KMS-11 (cell line): ENCODE results near the gene ATP2A2.
A peak's percentile ranks its signal among the peaks of the same experiment; 100 is the strongest.
"Not testable (repeated sequence)": the region's sequence is repeated elsewhere in the genome, so short reads cannot be mapped to it uniquely, and the experiment has no call there.

ENCODE experiments used
- H2AFZ ChIP-seq: fragments of 200-600 bp; sonication (generic); 2 replicates; pipeline ENCODE4 v1.6.1; 2016; ENCODE audit warnings: antibody characterized with exemption, mixed run types, low read depth
- H3K27ac ChIP-seq: fragments of 200-600 bp; sonication (generic); 2 replicates; pipeline ENCODE4 v1.6.1; 2016; ENCODE audit warnings: mild to moderate bottlenecking, mixed run types
- H3K27me3 ChIP-seq: fragments of 200-600 bp; sonication (generic); 2 replicates; pipeline ENCODE4 v1.6.1; 2017; ENCODE audit warnings: mild to moderate bottlenecking, low read depth, mixed run types, moderate library complexity; ENCODE audit not compliant: insufficient read depth
- H3K36me3 ChIP-seq: fragments of 200-600 bp; sonication (generic); 2 replicates; pipeline ENCODE4 v1.6.1; 2017; ENCODE audit warnings: mild to moderate bottlenecking, mixed run types; ENCODE audit not compliant: insufficient read depth
- H3K4me1 ChIP-seq: fragments of 200-600 bp; sonication (generic); 2 replicates; pipeline ENCODE4 v1.6.1; 2016; ENCODE audit warnings: mild to moderate bottlenecking, low read depth, mixed run types; ENCODE audit not compliant: poor library complexity, severe bottlenecking
- H3K4me2 ChIP-seq: fragments of 200-600 bp; sonication (generic); 2 replicates; pipeline ENCODE4 v1.7.0; 2016; ENCODE audit warnings: mild to moderate bottlenecking, mixed run types
- H3K4me3 ChIP-seq: fragments of 200-600 bp; sonication (generic); IDR thresholded peaks from 2 replicates; pipeline ENCODE4 v1.6.1; 2017; ENCODE audit warnings: low read depth, low read length, mixed read lengths; ENCODE audit not compliant: insufficient read depth
- H3K79me2 ChIP-seq: fragments of 200-600 bp; sonication (generic); 2 replicates; pipeline ENCODE4 v1.6.1; 2016; ENCODE audit warnings: low read depth, mixed run types; ENCODE audit not compliant: insufficient read depth
- H3K9ac ChIP-seq: fragments of 200-600 bp; sonication (generic); 2 replicates; pipeline ENCODE4 v1.6.1; 2016; ENCODE audit warnings: mild to moderate bottlenecking, mixed run types
- H4K20me1 ChIP-seq: fragments of 200-600 bp; sonication (generic); 2 replicates; pipeline ENCODE4 v1.6.1; 2016; ENCODE audit warnings: mild to moderate bottlenecking, mixed run types; ENCODE audit not compliant: insufficient read depth
- CTCF ChIP-seq: fragments of 200-600 bp; sonication (generic); conservative IDR thresholded peaks from 2 replicates; pipeline ENCODE4 v1.6.1; 2017; ENCODE audit warnings: low read depth, mild to moderate bottlenecking, antibody characterized with exemption, low read length, moderate library complexity, mixed read lengths

Gene ATP2A2

GRCh38 chr12:110352401-110352800, 71.4 kb downstream of the ATP2A2 start:
- no peak for TF ChIP-seq CTCF
- H3K36me3 ChIP-seq: no peaks in the 10 kb centered on the region
- H3K27ac ChIP-seq: no peak overlapping the region

GRCh38 chr12:110353211-110353965, 72.3 kb downstream of the ATP2A2 start:
- no peak for TF ChIP-seq CTCF
- Histone ChIP-seq H4K20me1 (no peaks in the 10 kb centered on the region), H3K79me2 (no peaks in the 10 kb centered on the region), H3K36me3 (no peaks in the 10 kb centered on the region), H3K4me1 (peaks cover 25% of the 10 kb centered on the region), H3K9ac (no peak overlapping the region), H3K27ac (peak overlapping the region; percentile 66; the same call in 1 of the 2 replicates), H3K4me2 (no peak overlapping the region), H3K27me3 (no peaks in the 10 kb centered on the region), H2AFZ (no peak overlapping the region), H3K4me3 (no peak overlapping the region)

More at GRCh38 chr12:110352401-110352800, 71.4 kb downstream of the ATP2A2 start:
- H2AFZ ChIP-seq: no peak overlapping the region
- H3K4me3 ChIP-seq: no peak overlapping the region
- peaks cover 25% of the 10 kb centered on the region for H3K4me1 ChIP-seq
- no peak overlapping the region for H3K4me2 ChIP-seq
- no peaks in the 10 kb centered on the region for H3K27me3 ChIP-seq
- H3K9ac ChIP-seq: no peak overlapping the region
- H4K20me1 ChIP-seq: no peaks in the 10 kb centered on the region
- no peaks in the 10 kb centered on the region for H3K79me2 ChIP-seq

- peak overlapping the region; percentile 50 for H3K4me2 ChIP-seq
- peak overlapping the region; percentile 28; the same call in 1 of the 2 replicates for H3K9ac ChIP-seq
Observed at GRCh38 chr12:110354172-110354780, 73.2 kb downstream of the ATP2A2 start.

GRCh38 chr12:110355073-110355472, 74.0 kb downstream of the ATP2A2 start:
- Histone ChIP-seq H3K79me2 (no peaks in the 10 kb centered on the region), H4K20me1 (no peaks in the 10 kb centered on the region), H3K27ac (peak overlapping the region; percentile 66; the same call in 1 of the 2 replicates), H3K4me3 (no peak overlapping the region), H3K27me3 (no peaks in the 10 kb centered on the region), H3K36me3 (no peaks in the 10 kb centered on the region), H3K4me2 (peak overlapping the region; percentile 50), H3K9ac (peak overlapping the region; percentile 28; the same call in 1 of the 2 replicates), H3K4me1 (peaks cover 25% of the 10 kb centered on the region), H2AFZ (peak overlapping the region; percentile 25; the same call in 1 of the 2 replicates)
- TF ChIP-seq CTCF: peak; percentile 63; the same call in 1 of the 2 replicates

More at GRCh38 chr12:110354172-110354780, 73.2 kb downstream of the ATP2A2 start:
- Histone ChIP-seq H4K20me1 (no peaks in the 10 kb centered on the region), H3K36me3 (no peaks in the 10 kb centered on the region), H3K27me3 (no peaks in the 10 kb centered on the region), H3K27ac (peak overlapping the region; percentile 66; the same call in 1 of the 2 replicates), H3K4me3 (no peak overlapping the region), H3K4me1 (peaks cover 25% of the 10 kb centered on the region), H3K79me2 (no peaks in the 10 kb centered on the region), H2AFZ (peak overlapping the region; percentile 25; the same call in 1 of the 2 replicates)
- TF ChIP-seq CTCF: no peak

- H3K36me3 ChIP-seq, H2AFZ ChIP-seq, H3K9ac ChIP-seq, H3K4me2 ChIP-seq, H3K27me3 ChIP-seq, H3K79me2 ChIP-seq, H3K4me3 ChIP-seq, H3K27ac ChIP-seq, H4K20me1 ChIP-seq: not testable (repeated sequence)
- peaks cover 24% of the 10 kb centered on the region for H3K4me1 ChIP-seq
Observed at GRCh38 chr12:110358384-110359097, 77.5 kb downstream of the ATP2A2 start.
